M059J (cell line): ENCODE results near the gene MAP3K4. TPM values are rescaled to one million over a fixed set of nuclear protein-coding genes. Genes with fewer than 3 reads are reported as not detected.
"Not testable (repeated sequence)": the region's sequence is repeated elsewhere in the genome, so short reads cannot be mapped to it uniquely, and the experiment has no call there.

ENCODE experiments used
- DNase-seq: peaks from one replicate; pipeline ENCODE4 v3.0.0-alpha.2; 2012; ENCODE audit warnings: low read depth
- total RNA-seq: library from RNA; depleted of rRNA; stranded (reverse); fragments of >200 nt; shearing (Covaris generic); gene quantifications from 2 replicates; pipeline ENCODE4 v1.2.3, GENCODE V29; 2014

MAP3K4 gene
- total RNA-seq, 1 experiment from 2014 or later = 26.7 TPM

DNA sequence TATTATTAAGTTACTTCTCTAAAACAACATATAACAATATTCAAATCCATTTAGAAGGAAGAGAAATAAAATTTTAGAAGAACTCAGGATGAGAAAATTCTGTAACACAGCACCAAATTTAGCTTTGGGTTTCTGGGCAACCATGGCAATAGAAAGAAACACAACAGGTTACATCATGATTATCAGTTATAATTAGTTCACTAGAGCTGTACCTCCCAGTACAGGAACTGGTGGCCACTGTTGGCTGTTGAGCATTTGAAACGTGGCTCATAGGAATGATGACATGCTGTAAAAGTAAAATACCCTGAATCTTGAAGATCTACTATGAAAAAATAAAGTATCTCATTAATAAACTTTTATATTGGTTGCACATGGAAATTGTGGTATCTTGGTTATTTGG is 23.7 kb upstream of the MAP3K4 start:
- no peak for DNase-seq

DNA sequence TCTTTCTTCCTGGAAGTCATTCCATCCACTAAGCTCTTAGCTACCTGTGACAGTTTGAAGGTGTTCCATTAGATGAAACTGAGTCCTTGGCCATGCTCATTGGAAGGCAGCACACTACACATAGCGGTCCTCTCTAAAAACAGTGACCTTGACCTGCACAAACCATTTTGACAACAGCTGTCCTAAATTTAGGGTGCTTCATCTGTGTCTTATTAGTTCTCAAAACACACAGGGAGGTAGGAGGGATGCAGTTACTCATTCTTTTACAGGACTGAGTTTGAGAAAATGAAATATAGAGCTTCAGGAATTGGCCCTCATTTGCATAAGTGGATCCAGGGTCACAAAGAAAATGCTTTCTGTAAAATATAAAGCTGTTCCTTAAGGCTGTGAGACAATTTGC is 20.4 kb upstream of the MAP3K4 start:
- no peak for DNase-seq

DNA sequence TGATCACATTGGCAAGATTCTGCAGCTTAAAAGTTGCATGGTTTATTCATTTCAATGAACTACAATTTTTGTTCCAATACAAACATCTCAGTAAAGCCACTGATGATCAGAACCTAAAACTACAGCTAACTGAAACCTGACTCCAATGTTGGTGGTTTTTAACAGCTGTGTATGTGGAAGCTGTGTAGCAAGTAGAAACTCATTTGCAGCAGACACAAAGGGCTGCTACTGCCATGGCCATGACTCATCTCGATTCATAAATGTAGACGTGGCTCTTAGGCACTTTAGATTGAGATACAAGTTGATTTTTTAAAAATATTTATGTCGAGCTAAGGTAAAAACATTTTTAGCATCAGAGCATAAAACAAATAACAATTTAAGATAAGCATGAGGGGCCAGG is 19.5 kb upstream of the MAP3K4 start:
- DNase-seq = peak; percentile 91

DNA sequence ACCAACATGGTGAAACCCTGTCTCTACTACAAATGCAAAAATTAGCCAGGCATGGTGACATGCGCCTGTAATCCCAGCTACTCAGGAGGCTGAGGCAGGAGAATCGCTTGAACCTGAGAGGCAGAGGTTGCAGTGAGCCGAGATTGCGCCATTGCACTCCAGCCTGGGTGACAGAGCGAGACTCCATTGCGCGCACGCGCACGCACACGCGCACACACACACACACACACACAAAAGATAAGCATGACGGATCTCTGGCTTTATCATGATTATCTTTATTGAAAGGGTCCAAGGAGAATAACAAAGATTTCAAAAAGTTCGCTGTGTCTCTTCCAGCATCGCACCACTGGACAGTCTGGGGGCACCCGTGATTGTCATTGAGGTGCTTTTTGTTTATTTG is 19.0 kb upstream of the MAP3K4 start:
- DNase-seq = not testable (repeated sequence)

DNA sequence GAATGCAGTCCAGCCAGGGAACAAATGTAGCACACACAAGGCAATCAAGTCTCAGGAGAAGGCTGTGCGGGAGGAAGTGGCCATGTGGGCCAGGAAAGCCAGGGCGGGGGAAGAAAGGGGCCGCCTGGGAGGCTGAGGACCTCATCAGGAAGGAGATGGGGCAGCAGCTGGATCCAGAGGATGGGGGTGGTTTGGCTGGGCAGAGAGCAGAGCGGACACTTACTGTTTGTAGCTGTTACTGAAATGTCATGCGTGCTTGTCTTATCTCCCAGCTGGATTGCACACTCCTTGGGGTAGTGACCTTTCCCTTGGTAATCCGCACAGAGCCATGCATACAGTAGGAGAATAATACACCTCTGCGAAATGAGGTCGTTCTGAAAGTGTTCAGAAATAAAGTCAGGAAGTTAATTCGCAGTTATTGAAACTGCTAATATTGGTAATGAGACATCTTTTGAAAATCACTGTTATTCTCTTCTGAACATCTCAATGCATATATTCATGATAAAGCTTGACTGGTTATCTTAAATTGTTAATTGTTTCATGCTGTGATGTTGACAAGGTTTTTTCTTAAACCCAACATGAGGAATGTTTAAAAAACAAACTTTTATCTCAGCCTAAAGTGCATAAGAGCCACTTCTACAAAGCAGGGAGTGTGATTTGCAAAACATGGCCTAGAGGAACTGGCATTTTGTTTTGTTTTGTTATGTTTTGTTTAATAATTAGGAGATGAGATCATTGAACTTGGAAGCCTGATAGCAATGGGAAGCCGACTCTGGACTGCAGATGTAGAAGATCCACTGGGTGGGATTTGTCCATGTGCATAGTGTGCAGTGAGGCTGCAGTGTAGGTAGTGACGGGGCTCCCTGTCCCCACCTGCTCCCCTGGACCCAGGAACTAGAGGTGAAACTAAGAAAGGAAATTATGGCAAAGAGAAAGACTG is 18.0 kb upstream of the MAP3K4 start:
- peak; percentile 54 for DNase-seq

DNA sequence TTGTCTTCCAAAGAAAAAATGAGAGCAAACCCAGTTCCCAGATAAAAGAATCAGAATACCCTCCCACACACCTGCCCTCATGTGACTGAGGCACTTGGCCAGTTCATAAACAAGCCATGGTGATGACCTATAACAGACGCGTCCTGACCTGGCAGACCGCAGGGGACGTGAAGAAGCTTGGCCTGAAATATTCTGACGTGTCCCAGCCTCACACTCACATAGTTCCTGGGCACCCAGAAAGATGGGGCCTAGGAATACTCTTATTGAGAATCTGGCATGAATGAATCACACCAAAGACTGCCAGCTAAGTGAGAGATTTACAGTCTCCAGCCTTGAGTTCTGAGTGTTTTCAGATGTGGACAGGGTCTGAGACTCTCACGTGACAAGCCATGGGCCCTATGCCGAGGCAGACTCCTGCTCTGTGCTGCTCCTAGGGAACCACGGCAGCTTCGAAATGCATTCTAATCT is 17.2 kb upstream of the MAP3K4 start:
- DNase-seq = peak; percentile 100

DNA sequence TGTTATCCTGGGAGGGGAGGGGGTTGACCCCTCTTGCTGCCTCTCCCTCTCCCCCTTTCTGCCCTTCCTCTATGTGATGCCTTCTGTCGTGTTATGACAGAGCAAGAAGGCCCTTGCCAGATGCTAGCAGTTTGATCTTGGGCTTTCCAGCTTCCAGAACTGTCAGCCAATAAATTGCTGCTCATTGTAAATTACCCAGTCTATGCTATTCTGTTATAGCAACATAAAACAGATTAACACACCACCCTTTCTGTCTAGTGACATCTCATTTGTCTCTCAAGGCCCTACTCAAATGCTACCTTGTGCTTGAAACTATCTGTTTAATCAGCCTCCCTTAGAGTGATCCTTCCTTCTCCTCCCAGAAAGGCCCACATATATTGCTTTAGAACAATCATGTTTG is 16.4 kb upstream of the MAP3K4 start:
- DNase-seq = no peak

DNA sequence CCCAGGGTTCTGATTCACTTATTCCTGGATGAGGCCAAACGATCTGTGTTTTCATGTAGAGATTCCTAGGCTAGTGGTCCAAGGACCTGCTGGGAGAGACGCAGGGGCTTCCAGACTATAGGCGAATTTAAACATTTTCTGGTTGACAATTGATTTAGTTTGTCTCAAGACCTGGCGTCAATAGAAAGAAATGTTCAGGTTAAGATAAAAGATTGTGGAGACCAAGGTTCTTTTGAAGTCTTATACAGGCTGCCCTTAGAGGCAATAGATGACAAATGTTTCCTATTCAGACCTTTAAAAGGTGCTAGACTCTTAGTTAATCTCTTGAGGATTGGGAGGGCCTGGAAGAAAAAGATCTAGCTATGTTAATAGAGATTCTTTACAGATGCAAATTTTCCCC is 15.6 kb upstream of the MAP3K4 start:
- not testable (repeated sequence) for DNase-seq

DNA sequence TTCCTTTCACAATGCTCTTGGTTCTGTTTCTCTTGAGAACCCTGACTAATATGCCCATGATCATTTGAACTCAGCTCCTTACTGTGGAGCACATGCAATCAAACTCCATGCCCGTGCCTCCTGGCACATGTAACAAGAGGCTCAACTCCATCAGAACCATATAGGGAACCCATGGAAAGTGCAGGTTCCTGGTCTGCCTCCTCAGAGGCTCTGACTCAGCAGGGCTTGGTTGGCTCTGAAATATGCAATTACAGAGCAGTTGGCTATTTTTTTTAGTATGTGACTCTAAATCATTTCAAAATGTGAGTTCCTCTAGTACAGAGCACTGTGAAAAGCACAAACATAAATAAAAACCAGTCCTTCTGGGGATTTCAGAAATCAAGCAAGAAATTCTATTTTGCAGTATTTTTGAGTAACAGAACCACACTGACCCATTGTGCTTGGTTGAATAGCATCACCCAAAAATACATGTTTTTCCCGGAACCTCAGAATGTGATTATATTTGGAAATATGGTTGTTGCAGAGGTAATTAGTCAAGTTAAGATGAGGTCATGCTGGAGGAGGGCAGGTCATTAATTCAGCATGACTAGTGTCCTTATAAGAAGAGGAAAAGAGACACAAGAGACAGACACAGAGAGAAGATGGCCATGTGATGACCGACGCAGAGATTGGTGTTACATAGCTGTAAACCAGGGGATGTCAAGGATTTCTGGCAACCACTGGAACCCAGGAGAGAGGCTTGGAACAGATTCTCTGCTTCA is 13.2 kb upstream of the MAP3K4 start:
- DNase-seq = peak; percentile 46

DNA sequence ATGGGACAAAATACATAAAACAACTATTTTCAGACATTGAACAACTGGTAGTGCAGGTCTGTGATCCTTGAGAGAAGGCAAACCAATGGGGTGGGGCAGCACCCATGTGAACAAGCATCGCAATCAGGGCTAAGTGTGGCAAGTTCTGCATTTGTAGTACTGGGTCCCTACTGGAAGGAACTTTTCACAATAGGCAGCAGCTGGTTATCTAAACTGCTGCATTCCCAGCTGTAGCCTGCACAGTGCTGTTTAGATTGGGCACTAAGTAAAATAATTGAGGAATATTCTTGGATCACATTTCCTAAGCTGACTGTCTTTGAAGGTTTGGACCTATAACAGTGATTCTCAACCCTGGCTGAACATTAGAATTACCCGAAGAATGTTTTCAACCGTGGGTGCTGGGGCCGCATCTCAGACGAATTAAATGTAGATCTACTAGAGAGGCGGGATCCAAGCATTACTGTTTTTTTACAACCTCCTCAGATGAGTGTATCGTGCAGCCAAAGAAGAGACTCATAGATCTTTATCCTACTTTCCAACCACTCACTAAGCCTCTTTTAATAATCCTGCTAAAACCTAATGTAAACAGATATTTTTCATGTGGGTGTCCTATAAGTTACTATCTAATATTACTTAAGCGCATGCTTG is 12.4 kb upstream of the MAP3K4 start:
- DNase-seq = no peak

DNA sequence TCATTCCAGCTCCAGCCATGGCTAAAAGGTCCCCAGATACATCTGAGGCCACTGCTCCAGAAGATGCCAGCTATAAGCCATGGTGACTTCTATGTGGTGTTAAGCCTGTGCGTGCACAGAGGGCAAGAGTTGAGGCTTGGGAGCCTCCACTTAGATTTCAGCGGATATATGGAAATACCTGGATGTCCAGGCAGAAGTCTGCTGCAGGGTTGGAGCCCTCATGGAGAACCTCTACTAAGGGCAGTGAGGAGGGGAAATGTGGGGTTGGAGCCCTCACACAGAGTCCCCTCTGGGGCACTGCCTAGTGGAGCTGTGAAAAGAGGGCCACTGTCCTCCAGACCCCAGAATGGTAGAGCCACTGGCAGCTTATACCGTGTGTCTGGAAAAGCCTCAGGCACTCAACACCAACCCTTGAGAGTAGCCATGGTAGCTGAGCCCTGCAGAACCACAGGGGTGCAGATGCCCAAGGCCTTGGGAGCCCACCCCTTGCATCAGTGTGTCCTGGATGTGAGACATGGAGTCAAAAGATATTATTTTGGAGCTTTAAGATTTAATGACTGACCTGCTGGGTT is 8.1 kb upstream of the MAP3K4 start:
- DNase-seq = not testable (repeated sequence)

DNA sequence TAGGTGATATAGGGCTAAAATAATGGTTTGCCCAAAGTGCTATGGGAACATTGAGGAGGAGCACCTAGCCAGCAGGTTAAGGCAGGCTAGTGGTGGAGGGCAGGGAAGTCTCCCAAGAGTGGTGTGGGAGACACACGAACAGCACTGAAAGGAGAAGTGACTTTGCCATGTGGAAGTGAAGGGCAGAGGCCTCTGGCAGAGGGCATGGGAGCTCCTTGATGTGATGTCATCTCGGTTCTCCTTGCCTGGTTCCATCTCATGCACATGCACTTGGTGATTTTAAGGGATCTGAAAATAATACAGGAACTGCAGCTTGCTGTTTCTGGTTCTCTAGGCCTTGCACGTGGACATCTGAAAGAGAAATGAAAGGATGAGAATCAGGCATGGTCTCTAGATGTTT is 4.7 kb upstream of the MAP3K4 start:
- no peak for DNase-seq

DNA sequence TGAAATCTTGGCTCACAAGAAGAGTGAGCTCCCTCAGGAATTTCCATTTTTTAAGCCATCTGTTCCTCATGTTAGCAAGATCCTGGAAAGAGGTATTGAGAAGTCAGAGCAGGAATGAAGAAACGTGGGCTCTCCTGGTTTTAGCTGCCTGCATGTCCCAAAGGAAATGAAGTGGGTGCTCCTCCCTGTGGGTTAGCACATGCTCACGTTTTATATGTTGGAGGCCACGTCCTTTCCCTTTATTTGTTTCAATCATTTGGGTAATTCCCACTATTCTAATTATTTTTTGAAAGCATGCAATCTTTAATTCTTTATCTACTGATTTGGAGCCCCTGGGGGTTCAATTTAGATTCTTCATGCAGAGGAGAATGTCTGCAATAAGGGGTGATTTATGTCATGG is 4.3 kb upstream of the MAP3K4 start:
- DNase-seq = no peak

DNA sequence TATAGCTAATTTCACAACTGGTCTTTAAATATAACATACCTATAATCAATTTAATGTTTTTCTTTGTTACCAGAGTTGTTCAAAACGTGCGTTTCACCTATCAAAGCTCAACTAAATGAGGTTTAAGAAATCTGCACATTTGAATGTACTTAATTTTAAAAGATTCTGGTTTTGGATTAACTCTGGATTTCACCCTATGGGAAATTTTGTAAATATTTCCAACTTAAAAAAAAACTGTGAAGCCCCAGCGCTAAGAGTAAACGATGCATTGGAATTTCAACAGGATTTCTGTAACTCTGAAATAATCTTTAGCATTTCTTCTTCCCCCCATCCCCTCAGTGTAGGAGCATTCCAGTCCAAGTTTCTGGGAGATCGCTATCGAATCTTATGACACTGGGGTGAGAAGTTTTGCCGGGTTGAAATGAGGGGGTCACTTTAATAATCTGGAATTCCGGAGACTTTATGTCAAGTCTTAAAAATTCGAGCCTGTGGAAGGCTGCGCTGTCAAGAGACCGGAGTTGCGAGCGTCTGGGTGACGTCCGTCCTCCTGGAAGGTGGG is 643 bp upstream of the MAP3K4 start:
- no peak for DNase-seq

DNA sequence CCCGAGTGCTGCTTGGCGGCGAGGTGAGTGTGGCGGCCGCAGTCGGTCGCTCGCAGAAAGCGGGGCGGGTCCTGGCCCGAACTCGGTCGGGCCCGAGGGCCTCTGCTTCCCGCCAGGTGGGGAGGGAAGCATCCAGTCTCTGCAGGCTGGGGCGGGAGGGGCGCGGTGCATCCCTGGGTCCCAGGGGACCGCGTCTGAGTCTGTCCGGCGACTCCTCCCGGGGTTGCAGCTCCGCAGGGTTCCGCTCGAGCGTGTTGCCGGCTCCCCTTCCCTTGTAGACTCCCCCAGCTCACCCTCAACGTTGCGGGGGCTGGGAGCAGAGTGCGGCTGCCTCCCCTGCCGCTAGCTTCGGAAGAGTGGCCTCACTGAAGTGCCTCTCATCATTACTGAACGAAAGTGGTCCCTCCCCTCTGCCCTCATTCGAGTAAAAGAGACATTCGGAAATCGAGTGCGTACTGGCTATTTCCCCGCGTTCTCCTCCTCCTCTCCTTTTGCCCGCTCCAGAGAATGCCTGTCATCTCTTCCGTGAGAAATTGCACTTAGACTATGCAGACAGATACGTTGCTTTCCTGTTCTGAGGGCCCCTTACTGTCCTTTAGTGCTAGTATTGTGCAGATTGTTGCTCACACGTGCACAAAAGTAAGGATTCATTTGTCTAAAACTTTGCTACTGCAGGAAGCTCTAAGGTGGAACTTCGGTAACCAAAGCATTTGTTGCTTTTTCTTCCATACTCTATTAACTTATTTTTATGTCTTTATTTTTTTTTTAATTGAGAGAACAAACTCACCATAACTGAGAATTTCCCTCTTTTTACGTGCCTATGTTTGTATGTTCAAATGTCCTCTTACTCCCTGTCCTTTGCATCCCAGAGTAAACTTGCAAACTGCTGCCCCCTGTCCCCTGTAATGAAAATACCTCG is 751 bp downstream of the MAP3K4 start:
- peak; percentile 81 for DNase-seq

DNA sequence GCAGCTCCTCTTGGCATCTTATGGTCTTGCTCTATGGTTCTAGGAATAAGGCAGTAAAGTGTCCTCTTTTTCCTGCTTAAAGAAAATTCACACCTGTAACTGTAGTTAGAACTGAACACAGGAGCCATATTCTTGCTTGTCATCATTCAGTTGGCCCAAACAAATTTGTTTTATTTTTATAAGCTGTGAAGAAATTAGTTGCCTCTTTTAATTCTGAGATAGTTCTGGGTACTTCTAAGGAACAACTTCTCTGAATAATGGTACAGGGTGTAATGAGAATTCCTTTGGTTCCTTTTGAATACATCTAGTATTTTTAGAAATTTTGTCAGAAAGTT is 1.4 kb downstream of the MAP3K4 start:
- DNase-seq = no peak

DNA sequence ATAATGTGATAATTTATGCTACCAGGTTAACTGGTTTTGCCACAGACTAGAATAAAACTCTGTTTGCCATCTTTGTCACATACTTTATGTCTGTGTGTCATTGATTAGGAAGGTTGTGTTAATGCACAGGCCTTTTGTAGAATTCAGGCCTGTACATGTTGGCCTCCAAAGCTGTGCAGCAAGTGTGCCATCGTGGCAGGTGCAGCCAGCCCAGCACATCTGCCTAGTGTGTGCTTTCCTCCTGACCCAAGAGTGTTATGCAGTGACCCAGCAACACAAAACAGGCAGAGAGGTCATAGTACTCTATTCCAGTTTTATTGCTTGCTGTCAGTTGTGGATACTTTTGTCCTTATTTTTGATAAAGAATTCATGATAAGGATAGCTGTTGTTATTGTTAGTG is 3.7 kb downstream of the MAP3K4 start:
- DNase-seq = no peak

DNA sequence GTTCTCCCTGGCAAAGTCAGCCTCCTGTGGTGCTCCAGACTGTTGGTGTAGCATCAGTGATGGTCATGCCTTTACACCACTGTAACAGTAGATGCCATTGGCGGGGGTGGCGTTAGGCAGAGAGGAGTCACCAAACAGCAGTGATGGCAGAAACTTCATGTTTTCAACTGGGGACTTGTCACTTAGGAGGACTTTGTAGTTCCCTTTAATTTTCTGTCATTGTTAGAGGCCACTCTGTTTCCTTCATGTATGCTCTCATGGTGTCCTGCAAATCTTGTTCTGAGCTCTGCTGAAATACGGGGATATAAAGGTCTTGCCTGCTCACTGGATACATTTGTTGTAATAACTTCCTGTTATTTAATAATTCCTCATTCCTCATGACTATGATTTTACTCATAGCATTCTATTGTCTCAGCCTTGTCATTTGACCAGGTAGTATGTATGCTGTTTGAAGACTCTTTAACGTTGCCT is 4.6 kb downstream of the MAP3K4 start:
- no peak for DNase-seq

DNA sequence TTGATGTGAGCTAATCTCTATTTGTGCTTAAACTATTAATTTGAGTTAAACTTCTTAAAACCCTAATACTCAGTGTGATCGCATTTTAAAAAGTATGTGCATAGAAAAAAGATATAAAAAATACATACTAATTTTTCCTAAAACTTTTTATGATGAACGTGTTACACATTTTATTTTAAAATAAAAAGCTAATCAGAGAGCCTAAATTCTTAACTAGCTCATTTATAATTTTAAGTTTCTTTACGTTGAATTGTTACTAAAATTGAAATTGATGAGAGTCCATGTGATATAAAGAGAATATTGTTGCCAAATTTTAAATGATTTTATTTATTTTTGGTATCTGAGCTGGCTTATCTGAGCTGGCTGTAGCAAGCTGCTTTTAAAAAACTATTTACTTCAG is 6.6 kb downstream of the MAP3K4 start:
- DNase-seq = no peak

DNA sequence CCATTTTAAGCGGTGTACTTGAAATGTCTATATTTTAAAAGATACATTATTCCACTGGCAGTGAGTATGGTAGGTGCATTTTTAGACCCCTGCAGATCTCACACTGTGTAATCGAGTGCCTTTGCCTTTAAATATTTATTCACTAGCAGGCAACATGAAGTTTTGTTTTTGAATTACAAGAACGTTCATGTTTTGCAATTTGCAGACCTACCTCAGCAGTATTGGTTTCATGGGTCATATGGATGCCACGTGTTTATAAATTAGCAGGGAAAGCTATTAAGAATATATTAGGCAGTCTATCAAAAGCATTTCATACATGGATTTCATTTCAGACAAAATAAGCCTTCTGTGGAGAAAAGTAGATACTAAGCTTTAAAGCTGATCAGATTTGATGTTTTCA is 7.2 kb downstream of the MAP3K4 start:
- DNase-seq = no peak

DNA sequence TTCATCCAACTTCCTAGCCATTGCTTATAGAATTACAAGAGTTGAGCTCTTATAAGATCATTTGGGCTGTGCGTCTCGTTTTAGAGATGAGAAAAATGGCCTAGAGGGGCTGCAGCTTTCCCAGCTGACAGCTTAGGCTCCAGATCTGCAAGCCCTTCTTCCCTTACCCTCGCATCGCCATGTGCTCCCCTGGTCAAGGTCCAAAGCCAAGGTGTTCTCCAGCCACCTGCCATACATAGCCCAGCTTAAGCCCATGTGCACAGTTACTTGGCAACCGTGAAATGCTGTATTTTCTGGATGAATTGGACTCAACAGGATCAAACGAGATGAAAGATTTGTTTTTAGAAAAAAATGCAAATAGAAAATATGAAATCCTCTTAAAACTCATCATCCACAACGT is 7.9 kb downstream of the MAP3K4 start:
- no peak for DNase-seq
